B cell (primary cell): ENCODE data around the gene DENND5B. TPM values are rescaled to one million over a fixed set of nuclear protein-coding genes. Genes with fewer than 3 reads are reported as not detected.

Experiments
- ATAC-seq: fragments of 200-7000 bp; cut with Tn5 transposase; one replicate; pipeline ENCODE4 v1.10.0; 2021; ENCODE audit warnings: low read depth, mild to moderate bottlenecking, moderate number of reproducible peaks, moderate library complexity
- CTCF ChIA-PET: fragments of 350-600 bp; sonication (Branson Sonifier 250); formaldehyde crosslinking; loops from one replicate; lab custom pipeline; 2021; ENCODE audit warnings: antibody characterized with exemption, inconsistent platforms; lab: Charles Lee
- POLR2A ChIA-PET: fragments of 350-600 bp; sonication (Branson Sonifier 250); formaldehyde crosslinking; loops from one replicate; lab custom pipeline; 2021; ENCODE audit warnings: antibody characterized with exemption; lab: Charles Lee
- DNase-seq: peaks from one replicate; pipeline ENCODE4 v3.0.0; 2013
- H2AFZ ChIP-seq: 2 replicates; pipeline ENCODE4 v1.6.1; 2012; ENCODE audit warnings: mild to moderate bottlenecking, low read depth, low read length; ENCODE audit not compliant: insufficient read depth, poor library complexity, severe bottlenecking
- H3K27ac ChIP-seq, 2 donors: 1 replicate in 1 of 2; 2 replicates in 1 of 2; pipeline ENCODE4 v1.5.1; 2012 to 2013; ENCODE audit warnings: low read length in 2 of 2, mild to moderate bottlenecking in 2 of 2, moderate library complexity in 1 of 2
- H3K27me3 ChIP-seq, 4 experiments: fragments of 200-600 bp in 1 of 4; sonication (generic) in 1 of 4; replicated peaks in 1 of 4; 1 replicate in 2 of 4; 2 replicates in 2 of 4; pipeline versions ENCODE4 v1.6.1 to v1.7.0; 2013 to 2016; ENCODE audit warnings: low read length in 3 of 4, mild to moderate bottlenecking in 2 of 4, mixed read lengths in 1 of 4, moderate library complexity in 1 of 4; ENCODE audit not compliant: insufficient read depth in 4 of 4, control insufficient read depth in 3 of 4; ENCODE audit errors: control extremely low read depth in 1 of 4
- H3K36me3 ChIP-seq, 2 experiments: replicated peaks in 1 of 2; 1 replicate in 1 of 2; 2 replicates in 1 of 2; pipeline versions ENCODE4 v1.6.1 to v1.7.1; 2013; ENCODE audit warnings: low read length in 1 of 2; ENCODE audit not compliant: insufficient read depth in 2 of 2, control insufficient read depth in 1 of 2; ENCODE audit errors: control extremely low read depth in 1 of 2, extremely low read depth in 1 of 2
- H3K4me1 ChIP-seq, 2 donors: fragments of 200-600 bp in 1 of 2; sonication (generic) in 1 of 2; 1 replicate in 1 of 2; 2 replicates in 1 of 2; pipeline versions ENCODE4 v1.5.1 to v1.6.1; 2013 to 2017; ENCODE audit warnings: low read length in 2 of 2; ENCODE audit not compliant: control insufficient read depth in 2 of 2, insufficient read depth in 2 of 2
- H3K4me2 ChIP-seq: replicated peaks from 2 replicates; pipeline ENCODE3; 2012; ENCODE audit warnings: mild to moderate bottlenecking, low read depth, low read length; ENCODE audit not compliant: poor library complexity, severe bottlenecking
- H3K4me3 ChIP-seq, 5 experiments: fragments of 200-600 bp in 1 of 5; sonication (generic) in 1 of 5; 1 replicate in 3 of 5; 2 replicates in 2 of 5; pipeline versions ENCODE4 v1.5.1 to v1.7.0; 2011 to 2016; ENCODE audit warnings: low read length in 4 of 5, mild to moderate bottlenecking in 4 of 5, low read depth in 2 of 5, control low read depth in 1 of 5, moderate library complexity in 1 of 5; ENCODE audit not compliant: insufficient read depth in 1 of 5; ENCODE audit errors: control extremely low read depth in 1 of 5, extremely low read depth in 1 of 5
- H3K79me2 ChIP-seq: fragments of 200-600 bp; sonication (generic); one replicate; pipeline ENCODE4 v1.6.0; 2016; ENCODE audit warnings: low read length; ENCODE audit not compliant: control insufficient read depth, insufficient read depth
- H3K9ac ChIP-seq: fragments of 200-600 bp; sonication (generic); 2 replicates; pipeline ENCODE4 v1.6.1; 2017; ENCODE audit warnings: mild to moderate bottlenecking, low read length, moderate library complexity
- H3K9me3 ChIP-seq, 3 donors: one replicate each; pipeline versions ENCODE4 v1.6.1 to v1.7.1; 2013; ENCODE audit warnings: low read length in 2 of 3; ENCODE audit not compliant: control insufficient read depth in 2 of 3, insufficient read depth in 1 of 3; ENCODE audit errors: control extremely low read depth in 1 of 3
- H4K20me1 ChIP-seq: 2 replicates; pipeline ENCODE4 v1.6.0; 2012; ENCODE audit warnings: mild to moderate bottlenecking, low read length; ENCODE audit not compliant: insufficient read depth, control insufficient read depth, poor library complexity, severe bottlenecking
- H3K27ac Mint-ChIP-seq: one replicate; pipeline ENCODE4 v1.8.0; 2021; ENCODE audit warnings: mixed read lengths
- H3K27me3 Mint-ChIP-seq: one replicate; pipeline ENCODE4 v1.8.0; 2021; ENCODE audit warnings: mixed read lengths
- H3K4me1 Mint-ChIP-seq: one replicate; pipeline ENCODE4 v1.8.0; 2021; ENCODE audit warnings: mixed read lengths
- H3K4me3 Mint-ChIP-seq: one replicate; pipeline ENCODE4 v1.8.0; 2021; ENCODE audit warnings: mixed read lengths
- H3K9me3 Mint-ChIP-seq: one replicate; pipeline ENCODE4 v1.8.0; 2022; ENCODE audit warnings: mixed read lengths; ENCODE audit not compliant: insufficient read depth
- EZH2 ChIP-seq: IDR thresholded peaks from 2 replicates; pipeline ENCODE4 v1.6.1; 2012; ENCODE audit warnings: borderline replicate concordance, low read depth, mild to moderate bottlenecking, moderate library complexity, low read length; ENCODE audit not compliant: insufficient read depth, poor library complexity, severe bottlenecking
- WGBS: methylation state at CpG from one replicate; pipeline ENCODE4 v1.1.5; 2013; ENCODE audit warnings: missing lambda C conversion rate; ENCODE audit not compliant: insufficient coverage; 5-methylcytosine and 5-hydroxymethylcytosine counted together
- intact Hi-C: fragments of 100-400 bp; cut with micrococcal nuclease; formaldehyde crosslinking; loops from one replicate; pipeline ENCODE4 v1.10.0; 2022
- polyA plus RNA-seq: library from polyadenylated mRNA; depleted of rRNA; stranded (reverse); fragments of >200 nt; gene quantifications from 2 replicates; pipeline ENCODE4 v1.2.3, GENCODE V29; 2012
- total RNA-seq, 2 donors: library from RNA; stranded (reverse); fragments of 120-200 nt in 1 of 2; gene quantifications; 1 replicate in 1 of 2; 2 replicates in 1 of 2; pipeline versions ENCODE4 v1.2.3 to v1.2.4, GENCODE V29; 2013 to 2022
- TF ChIP-seq, protein P1 (sequence below): fragments of 200-600 bp; IDR thresholded peaks from one replicate; pipeline ENCODE4 v1.8.0; 2022; ENCODE audit warnings: antibody characterized with exemption, mild to moderate bottlenecking

The DENND5B gene
- total and polyA plus RNA-seq, 2 donors (not counting 1 experiment from before 2014, with no cell fraction given), result 18.7 to 55.3 TPM

- no peak for TF ChIP-seq EZH2
- TF ChIP-seq, protein P1, sequence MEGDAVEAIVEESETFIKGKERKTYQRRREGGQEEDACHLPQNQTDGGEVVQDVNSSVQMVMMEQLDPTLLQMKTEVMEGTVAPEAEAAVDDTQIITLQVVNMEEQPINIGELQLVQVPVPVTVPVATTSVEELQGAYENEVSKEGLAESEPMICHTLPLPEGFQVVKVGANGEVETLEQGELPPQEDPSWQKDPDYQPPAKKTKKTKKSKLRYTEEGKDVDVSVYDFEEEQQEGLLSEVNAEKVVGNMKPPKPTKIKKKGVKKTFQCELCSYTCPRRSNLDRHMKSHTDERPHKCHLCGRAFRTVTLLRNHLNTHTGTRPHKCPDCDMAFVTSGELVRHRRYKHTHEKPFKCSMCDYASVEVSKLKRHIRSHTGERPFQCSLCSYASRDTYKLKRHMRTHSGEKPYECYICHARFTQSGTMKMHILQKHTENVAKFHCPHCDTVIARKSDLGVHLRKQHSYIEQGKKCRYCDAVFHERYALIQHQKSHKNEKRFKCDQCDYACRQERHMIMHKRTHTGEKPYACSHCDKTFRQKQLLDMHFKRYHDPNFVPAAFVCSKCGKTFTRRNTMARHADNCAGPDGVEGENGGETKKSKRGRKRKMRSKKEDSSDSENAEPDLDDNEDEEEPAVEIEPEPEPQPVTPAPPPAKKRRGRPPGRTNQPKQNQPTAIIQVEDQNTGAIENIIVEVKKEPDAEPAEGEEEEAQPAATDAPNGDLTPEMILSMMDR, result no peak
- H3K9me3 ChIP-seq, result no peaks in the 10 kb centered on the region
- no peak overlapping the region for H3K9ac ChIP-seq
- WGBS, result 10% methylated on average over 2 of the region's 9 CpGs
- POLR2A ChIA-PET, result interaction anchor here (0.7 kb wide), 1 partner anchor 38 kb away, joined by 3 read pairs; no protein-coding TSS in a partner anchor
- H3K9me3 Mint-ChIP-seq, result no peaks in the 10 kb centered on the region
- H2AFZ ChIP-seq, result no peak overlapping the region
- H3K36me3 ChIP-seq, result no peaks in the 10 kb centered on the region
- no peak overlapping the region for H3K4me2 ChIP-seq
- H3K4me1 ChIP-seq, result no peaks in the 10 kb centered on the region
- H4K20me1 ChIP-seq, result no peaks in the 10 kb centered on the region
- H3K4me3 ChIP-seq, result no peak overlapping the region
- intact Hi-C loops, result no loop called here
- no peak overlapping the region for H3K27ac Mint-ChIP-seq
- no peaks in the 10 kb centered on the region for H3K79me2 ChIP-seq
- CTCF ChIA-PET, result interaction anchor here (1.1 kb wide), 1 partner anchor 16 kb away, joined by 3 read pairs; no protein-coding TSS in a partner anchor
- H3K27me3 Mint-ChIP-seq, result peaks cover 6% of the 10 kb centered on the region
- DNase-seq (no peak), ATAC-seq (no peak)
- no peaks in the 10 kb centered on the region for H3K4me1 Mint-ChIP-seq
- H3K27ac ChIP-seq, result no peak overlapping the region
- no peak overlapping the region for H3K4me3 Mint-ChIP-seq
- no peaks in the 10 kb centered on the region for H3K27me3 ChIP-seq
These were observed 244.7 kb downstream of the DENND5B start for GRCh38 chr12:31346267-31346666.

GRCh38 chr12:31343139-31343538 is 247.8 kb downstream of the DENND5B start:
- DNase-seq (no peak), ATAC-seq (no peak)
- Histone ChIP-seq H3K9ac (no peak overlapping the region), H3K4me2 (no peak overlapping the region), H3K27ac (no peak overlapping the region), H3K79me2 (no peaks in the 10 kb centered on the region), H3K36me3 (no peaks in the 10 kb centered on the region), H3K4me3 (no peak overlapping the region), H3K4me1 (no peaks in the 10 kb centered on the region), H3K9me3 (no peaks in the 10 kb centered on the region), H4K20me1 (no peaks in the 10 kb centered on the region), H3K27me3 (no peaks in the 10 kb centered on the region), H2AFZ (no peak overlapping the region)
- 100% methylated on average over 8 of the region's 8 CpGs for WGBS
- intact Hi-C loops, result no loop called here
- Mint-ChIP-seq H3K27me3 (no peaks in the 10 kb centered on the region), H3K27ac (no peak overlapping the region), H3K4me3 (no peak overlapping the region), H3K9me3 (no peaks in the 10 kb centered on the region), H3K4me1 (no peaks in the 10 kb centered on the region)
- TF ChIP-seq EZH2, result no peak
- TF ChIP-seq, protein P1, result no peak
- POLR2A ChIA-PET, result interaction anchor here (0.6 kb wide), 1 partner anchor 10 kb away, joined by 5 read pairs; no protein-coding TSS in a partner anchor
- CTCF ChIA-PET, result no interaction called here
